Measurements from ENCODE around the gene RFTN1. TPM values are rescaled to one million over a fixed set of nuclear protein-coding genes. Genes with fewer than 3 reads are reported as not detected.

The RFTN1 gene
- polyA plus RNA-seq, 3 donors: 17.4 to 28.0 (median 27.2) TPM

GRCh38 chr3:16277471-16277870 lies 236.0 kb downstream of the RFTN1 start:
- no peak for TF ChIP-seq CTCF (IDR thresholded peaks at IDR 0.05)
- no peaks in the 10 kb centered on the region for H3K9me3 Mint-ChIP-seq
- DNase-seq: no peak
- Histone ChIP-seq H3K27me3 (ENCODE audit: control insufficient read depth in 2 of 2, insufficient read depth in 2 of 2, low read length in 2 of 2) (no peaks in the 10 kb centered on the region), H3K9ac (ENCODE audit: insufficient read depth, low read length, poor library complexity, severe bottlenecking) (no peak overlapping the region), H3K79me2 (ENCODE audit: insufficient read depth, low read length) (no peaks in the 10 kb centered on the region), H3K4me3 (replicated peaks in 1 of 3; ENCODE audit: low read depth in 2 of 3, low read length in 3 of 3) (no peak overlapping the region), H3K36me3 (replicated peaks in 1 of 2; ENCODE audit: control insufficient read depth in 1 of 2, insufficient read depth in 2 of 2, low read length in 2 of 2) (peaks cover 43 to 68% of the 10 kb centered on the region in 2 donors), H4K20me1 (ENCODE audit: insufficient read depth, low read length) (no peaks in the 10 kb centered on the region), H3K9me3 (replicated peaks in 1 of 2; ENCODE audit: control insufficient read depth in 1 of 2, insufficient read depth in 1 of 2, low read length in 2 of 2) (no peaks in the 10 kb centered on the region), H3K4me2 (replicated peaks; ENCODE audit: extremely low read depth, low read length, poor library complexity, severe bottlenecking) (no peak overlapping the region), H2AFZ (ENCODE audit: insufficient read depth, low read depth, low read length, poor library complexity, severe bottlenecking) (no peak overlapping the region), H3K27ac (ENCODE audit: low read depth in 1 of 2, low read length in 2 of 2) (no peak overlapping the region), H3K4me1 (ENCODE audit: control insufficient read depth in 1 of 2, insufficient read depth in 2 of 2, low read length in 2 of 2) (no peaks in the 10 kb centered on the region)
- peaks cover 35 to 44% of the 10 kb centered on the region in 2 donors for H3K36me3 Mint-ChIP-seq
- intact Hi-C loops (cut with micrococcal nuclease): no loop called here
- no peak overlapping the region for H3K4me3 Mint-ChIP-seq
- peak overlapping the region in 1 of 7 donors; percentile 19 for H3K27ac Mint-ChIP-seq
- H3K27me3 Mint-ChIP-seq (ENCODE audit: low read depth in 3 of 3): no peaks in the 10 kb centered on the region
- no peaks in the 10 kb centered on the region for H3K4me1 Mint-ChIP-seq
- 92% methylated on average over 3 of the region's 3 CpGs for WGBS (ENCODE audit: insufficient coverage)

- Mint-ChIP-seq H3K36me3 (peaks cover 55 to 62% of the 10 kb centered on the region in 2 donors), H3K27me3 (ENCODE audit: low read depth in 3 of 3) (no peaks in the 10 kb centered on the region)
- H3K4me2 ChIP-seq (replicated peaks; ENCODE audit: extremely low read depth, low read length, poor library complexity, severe bottlenecking): no peak overlapping the region
These were observed 239.6 kb downstream of the RFTN1 start for GRCh38 chr3:16273867-16274266.

More at GRCh38 chr3:16273867-16274266, 239.6 kb downstream of the RFTN1 start:
- DNase-seq: no peak
- H2AFZ ChIP-seq (ENCODE audit: insufficient read depth, low read depth, low read length, poor library complexity, severe bottlenecking): no peak overlapping the region
- H3K4me1 ChIP-seq (ENCODE audit: control insufficient read depth in 1 of 2, insufficient read depth in 2 of 2, low read length in 2 of 2): no peaks in the 10 kb centered on the region
- H3K36me3 ChIP-seq (replicated peaks in 1 of 2; ENCODE audit: control insufficient read depth in 1 of 2, insufficient read depth in 2 of 2, low read length in 2 of 2): peaks cover 57 to 82% of the 10 kb centered on the region in 2 donors
- TF ChIP-seq CTCF (IDR thresholded peaks at IDR 0.05): no peak
- no peaks in the 10 kb centered on the region for H3K27me3 ChIP-seq (ENCODE audit: control insufficient read depth in 2 of 2, insufficient read depth in 2 of 2, low read length in 2 of 2)
- H4K20me1 ChIP-seq (ENCODE audit: insufficient read depth, low read length): no peaks in the 10 kb centered on the region
- H3K27ac ChIP-seq (ENCODE audit: low read depth in 1 of 2, low read length in 2 of 2): no peak overlapping the region
- H3K4me3 ChIP-seq (replicated peaks in 1 of 3; ENCODE audit: low read depth in 2 of 3, low read length in 3 of 3): no peak overlapping the region
- no peak overlapping the region for H3K27ac Mint-ChIP-seq
- H3K9ac ChIP-seq (ENCODE audit: insufficient read depth, low read length, poor library complexity, severe bottlenecking): no peak overlapping the region
- intact Hi-C loops (cut with micrococcal nuclease): no loop called here
- H3K4me3 Mint-ChIP-seq: no peak overlapping the region
- no CpG with 5 or more reads among the region's 2 CpGs for whole genome bisulfite sequencing (ENCODE audit: insufficient coverage)
- H3K9me3 ChIP-seq (replicated peaks in 1 of 2; ENCODE audit: control insufficient read depth in 1 of 2, insufficient read depth in 1 of 2, low read length in 2 of 2): no peaks in the 10 kb centered on the region
- peaks cover 3% of the 10 kb centered on the region for H3K79me2 ChIP-seq (ENCODE audit: insufficient read depth, low read length)
- H3K9me3 Mint-ChIP-seq: no peaks in the 10 kb centered on the region
- H3K4me1 Mint-ChIP-seq: no peaks in the 10 kb centered on the region
